Thyroid gland (tissue), 4 donors: ENCODE results near the gene PSMC4.

ENCODE experiments used
- POLR2A ChIP-seq, 2 donors: fragments of 450-650 bp; IDR thresholded peaks; one replicate each; pipeline ENCODE4 v1.6.1; 2017; ENCODE audit warnings: antibody characterized with exemption in 2 of 2, mild to moderate bottlenecking in 2 of 2, moderate library complexity in 1 of 2
- TF ChIP-seq, protein P1 (sequence below), 6 experiments: fragments of 200-600 bp in 3 of 6; fragments of 450-650 bp in 3 of 6; sonication (generic) in 3 of 6; IDR thresholded peaks; one replicate each; pipeline ENCODE4 v1.5.1; 2016 to 2019; ENCODE audit warnings: antibody characterized with exemption in 6 of 6, mild to moderate bottlenecking in 2 of 6, inconsistent platforms in 1 of 6, moderate library complexity in 1 of 6

- TF ChIP-seq, protein P1, sequence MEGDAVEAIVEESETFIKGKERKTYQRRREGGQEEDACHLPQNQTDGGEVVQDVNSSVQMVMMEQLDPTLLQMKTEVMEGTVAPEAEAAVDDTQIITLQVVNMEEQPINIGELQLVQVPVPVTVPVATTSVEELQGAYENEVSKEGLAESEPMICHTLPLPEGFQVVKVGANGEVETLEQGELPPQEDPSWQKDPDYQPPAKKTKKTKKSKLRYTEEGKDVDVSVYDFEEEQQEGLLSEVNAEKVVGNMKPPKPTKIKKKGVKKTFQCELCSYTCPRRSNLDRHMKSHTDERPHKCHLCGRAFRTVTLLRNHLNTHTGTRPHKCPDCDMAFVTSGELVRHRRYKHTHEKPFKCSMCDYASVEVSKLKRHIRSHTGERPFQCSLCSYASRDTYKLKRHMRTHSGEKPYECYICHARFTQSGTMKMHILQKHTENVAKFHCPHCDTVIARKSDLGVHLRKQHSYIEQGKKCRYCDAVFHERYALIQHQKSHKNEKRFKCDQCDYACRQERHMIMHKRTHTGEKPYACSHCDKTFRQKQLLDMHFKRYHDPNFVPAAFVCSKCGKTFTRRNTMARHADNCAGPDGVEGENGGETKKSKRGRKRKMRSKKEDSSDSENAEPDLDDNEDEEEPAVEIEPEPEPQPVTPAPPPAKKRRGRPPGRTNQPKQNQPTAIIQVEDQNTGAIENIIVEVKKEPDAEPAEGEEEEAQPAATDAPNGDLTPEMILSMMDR (IDR thresholded peaks at IDR 0.05), result no peak
- no peak for TF ChIP-seq POLR2A (IDR thresholded peaks at IDR 0.05)
Measured at GRCh38 chr19:39951686-39952085, 19.3 kb upstream of the PSMC4 start.
